Liver (tissue), 3 donors: Measurements from ENCODE around the gene OTOR.

Experiments
- JUND ChIP-seq, 2 donors: IDR thresholded peaks; 2 replicates each; pipeline ENCODE4 v1.6.1; 2016; ENCODE audit warnings: antibody characterized with exemption in 2 of 2
- RAD21 ChIP-seq, 2 donors: IDR thresholded peaks; 2 replicates each; pipeline ENCODE4 v1.6.1; 2016; ENCODE audit warnings: antibody characterized with exemption in 2 of 2, mild to moderate bottlenecking in 2 of 2
- RXRA ChIP-seq, 2 donors: IDR thresholded peaks; 2 replicates each; pipeline ENCODE4 v1.6.1; 2017 to 2018; ENCODE audit warnings: antibody characterized with exemption in 2 of 2, mild to moderate bottlenecking in 1 of 2
- SP1 ChIP-seq: IDR thresholded peaks from 2 replicates; pipeline ENCODE4 v1.6.1; 2018; ENCODE audit warnings: antibody characterized with exemption, mild to moderate bottlenecking
- TAF1 ChIP-seq: conservative IDR thresholded peaks from 2 replicates; pipeline ENCODE4 v1.6.1; 2016; ENCODE audit warnings: antibody characterized with exemption, mild to moderate bottlenecking
- TF ChIP-seq, protein P1 (sequence below): fragments of 150-350 bp; IDR thresholded peaks from 2 replicates; pipeline ENCODE4 v1.5.1; 2017; ENCODE audit warnings: improper control_type of control experiment, low read depth, low read length; ENCODE audit not compliant: missing input control
- TF ChIP-seq, protein P2 (sequence below): IDR thresholded peaks from 2 replicates; pipeline ENCODE4 v1.6.1; 2016; ENCODE audit warnings: antibody characterized with exemption
- TF ChIP-seq, protein P3 (sequence below): IDR thresholded peaks from 2 replicates; pipeline ENCODE4 v1.6.1; 2016; ENCODE audit warnings: antibody characterized with exemption
- donor health status: healthy.
- donor health status: healthy.

DNA sequence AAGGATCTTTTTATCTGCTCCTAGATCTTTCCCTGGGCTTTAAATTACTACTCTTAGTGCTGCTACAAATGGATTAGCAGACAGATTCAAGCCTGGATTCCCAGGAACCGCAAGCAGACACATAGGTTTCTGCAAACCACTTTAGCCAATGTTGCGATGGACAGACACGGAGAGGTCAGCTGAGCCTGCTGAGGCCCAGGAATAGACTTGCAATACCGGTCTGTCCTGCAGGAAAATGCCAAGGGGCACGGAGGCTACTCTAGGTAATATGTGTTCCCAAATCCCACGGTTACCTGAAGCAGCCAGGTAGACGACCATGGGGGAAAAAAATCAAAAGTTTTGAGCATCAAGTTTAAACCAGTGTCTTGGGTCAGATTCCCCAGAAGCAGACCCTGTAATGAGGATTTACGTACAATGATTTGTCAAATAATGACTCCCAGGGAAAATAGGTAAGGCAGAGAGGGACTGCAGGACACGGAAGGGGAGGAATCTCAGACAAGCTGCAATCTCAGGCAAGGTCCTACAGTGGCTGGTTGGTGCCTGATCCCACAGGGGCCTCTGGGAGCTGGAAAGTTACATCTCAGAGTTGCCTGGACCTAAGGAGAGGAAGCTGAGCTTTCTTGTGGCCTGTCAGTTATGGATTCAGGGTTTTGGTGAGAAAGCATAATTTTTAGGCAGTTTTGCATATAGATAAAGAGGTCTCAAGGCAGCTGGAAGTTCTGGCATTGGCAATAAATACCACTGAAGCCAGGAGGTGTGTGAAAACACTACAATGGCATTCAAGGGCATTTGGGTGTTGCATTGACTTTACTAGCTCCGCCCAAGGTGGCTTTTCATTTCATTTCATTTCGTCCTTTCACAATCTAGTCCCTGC, 12.5 kb downstream of the OTOR start:
- TF ChIP-seq, protein P1, sequence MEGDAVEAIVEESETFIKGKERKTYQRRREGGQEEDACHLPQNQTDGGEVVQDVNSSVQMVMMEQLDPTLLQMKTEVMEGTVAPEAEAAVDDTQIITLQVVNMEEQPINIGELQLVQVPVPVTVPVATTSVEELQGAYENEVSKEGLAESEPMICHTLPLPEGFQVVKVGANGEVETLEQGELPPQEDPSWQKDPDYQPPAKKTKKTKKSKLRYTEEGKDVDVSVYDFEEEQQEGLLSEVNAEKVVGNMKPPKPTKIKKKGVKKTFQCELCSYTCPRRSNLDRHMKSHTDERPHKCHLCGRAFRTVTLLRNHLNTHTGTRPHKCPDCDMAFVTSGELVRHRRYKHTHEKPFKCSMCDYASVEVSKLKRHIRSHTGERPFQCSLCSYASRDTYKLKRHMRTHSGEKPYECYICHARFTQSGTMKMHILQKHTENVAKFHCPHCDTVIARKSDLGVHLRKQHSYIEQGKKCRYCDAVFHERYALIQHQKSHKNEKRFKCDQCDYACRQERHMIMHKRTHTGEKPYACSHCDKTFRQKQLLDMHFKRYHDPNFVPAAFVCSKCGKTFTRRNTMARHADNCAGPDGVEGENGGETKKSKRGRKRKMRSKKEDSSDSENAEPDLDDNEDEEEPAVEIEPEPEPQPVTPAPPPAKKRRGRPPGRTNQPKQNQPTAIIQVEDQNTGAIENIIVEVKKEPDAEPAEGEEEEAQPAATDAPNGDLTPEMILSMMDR, result no peak
- TF ChIP-seq TAF1 (no peak), RAD21 (IDR thresholded peaks at IDR 0.05) (no peak), RXRA (IDR thresholded peaks at IDR 0.05) (no peak), JUND (IDR thresholded peaks at IDR 0.05) (no peak), SP1 (no peak)
- TF ChIP-seq, protein P2, sequence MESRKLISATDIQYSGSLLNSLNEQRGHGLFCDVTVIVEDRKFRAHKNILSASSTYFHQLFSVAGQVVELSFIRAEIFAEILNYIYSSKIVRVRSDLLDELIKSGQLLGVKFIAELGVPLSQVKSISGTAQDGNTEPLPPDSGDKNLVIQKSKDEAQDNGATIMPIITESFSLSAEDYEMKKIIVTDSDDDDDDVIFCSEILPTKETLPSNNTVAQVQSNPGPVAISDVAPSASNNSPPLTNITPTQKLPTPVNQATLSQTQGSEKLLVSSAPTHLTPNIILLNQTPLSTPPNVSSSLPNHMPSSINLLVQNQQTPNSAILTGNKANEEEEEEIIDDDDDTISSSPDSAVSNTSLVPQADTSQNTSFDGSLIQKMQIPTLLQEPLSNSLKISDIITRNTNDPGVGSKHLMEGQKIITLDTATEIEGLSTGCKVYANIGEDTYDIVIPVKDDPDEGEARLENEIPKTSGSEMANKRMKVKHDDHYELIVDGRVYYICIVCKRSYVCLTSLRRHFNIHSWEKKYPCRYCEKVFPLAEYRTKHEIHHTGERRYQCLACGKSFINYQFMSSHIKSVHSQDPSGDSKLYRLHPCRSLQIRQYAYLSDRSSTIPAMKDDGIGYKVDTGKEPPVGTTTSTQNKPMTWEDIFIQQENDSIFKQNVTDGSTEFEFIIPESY, result no peak
- TF ChIP-seq, protein P3, sequence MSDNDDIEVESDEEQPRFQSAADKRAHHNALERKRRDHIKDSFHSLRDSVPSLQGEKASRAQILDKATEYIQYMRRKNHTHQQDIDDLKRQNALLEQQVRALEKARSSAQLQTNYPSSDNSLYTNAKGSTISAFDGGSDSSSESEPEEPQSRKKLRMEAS, result no peak
